ENCODE measurements around the gene AFTPH.

- TF ChIP-seq CTCF (IDR thresholded peaks at IDR 0.05), result no peak
- no peak for TF ChIP-seq POLR2AphosphoS5 (IDR thresholded peaks at IDR 0.05; ENCODE audit: low read depth, low read length)
- TF ChIP-seq REST (IDR thresholded peaks at IDR 0.05; ENCODE audit: insufficient read depth in 1 of 2, low read depth in 2 of 2, low read length in 1 of 2), result no peak
- TF ChIP-seq TCF7L2 (IDR thresholded peaks at IDR 0.05; ENCODE audit: low read depth, low read length), result no peak
- no peak for TF ChIP-seq SIN3A (IDR thresholded peaks at IDR 0.05; ENCODE audit: borderline replicate concordance, insufficient read depth, low read depth, low read length)
Measured at GRCh38 chr2:64629329-64629781, 105.2 kb downstream of the AFTPH start.
